OCI-LY1 (cell line): ENCODE data around the gene SLC49A3.

Experiments
- H2AFZ ChIP-seq: fragments of 200-600 bp; sonication (generic), shearing (Covaris generic); 2 replicates; pipeline ENCODE4 v1.6.0; 2014; ENCODE audit warnings: antibody characterized with exemption, mild to moderate bottlenecking, low read length
- H3F3A ChIP-seq: fragments of 200-600 bp; sonication (generic), shearing (Covaris generic); 2 replicates; pipeline ENCODE4 v1.6.0; 2014; ENCODE audit warnings: mild to moderate bottlenecking, antibody characterized with exemption, low read length, moderate library complexity; ENCODE audit not compliant: insufficient read depth
- H3K27ac ChIP-seq: fragments of 200-600 bp; sonication (generic); 2 replicates; pipeline ENCODE4 v1.5.1; 2014; ENCODE audit warnings: low read length, mixed run types, mild to moderate bottlenecking, low read depth; ENCODE audit not compliant: poor library complexity, severe bottlenecking
- H3K27me3 ChIP-seq: fragments of 200-600 bp; sonication (generic); 2 replicates; pipeline ENCODE4 v1.6.0; 2014; ENCODE audit warnings: antibody characterized with exemption, mild to moderate bottlenecking, low read length, moderate library complexity; ENCODE audit not compliant: insufficient read depth
- H3K36me3 ChIP-seq: fragments of 200-600 bp; sonication (generic); 2 replicates; pipeline ENCODE4 v1.6.1; 2014; ENCODE audit warnings: mild to moderate bottlenecking, antibody characterized with exemption, low read length, moderate library complexity, mixed read lengths; ENCODE audit not compliant: insufficient read depth
- H3K4me1 ChIP-seq: fragments of 200-600 bp; sonication (generic); 2 replicates; pipeline ENCODE4 v1.5.1; 2014; ENCODE audit warnings: mild to moderate bottlenecking, low read length, moderate library complexity; ENCODE audit not compliant: insufficient read depth, severe bottlenecking
- H3K4me2 ChIP-seq: fragments of 200-600 bp; sonication (generic), shearing (Covaris generic); 2 replicates; pipeline ENCODE4 v1.6.1; 2014; ENCODE audit warnings: low read length
- H3K4me3 ChIP-seq: fragments of 200-600 bp; sonication (generic); 2 replicates; pipeline ENCODE4 v1.5.1; 2014; ENCODE audit warnings: low read length, low read depth, mild to moderate bottlenecking, mixed read lengths; ENCODE audit not compliant: poor library complexity, severe bottlenecking
- H3K79me2 ChIP-seq: fragments of 200-600 bp; shearing (Covaris generic); 2 replicates; pipeline ENCODE4 v1.6.1; 2016; ENCODE audit warnings: mixed run types, low read length, mixed read lengths; ENCODE audit not compliant: insufficient read depth
- H3K9ac ChIP-seq: fragments of 200-600 bp; sonication (generic), shearing (Covaris generic); 2 replicates; pipeline ENCODE4 v1.6.1; 2014; ENCODE audit warnings: mild to moderate bottlenecking, low read length, mixed read lengths
- H3K9me2 ChIP-seq: fragments of 200-600 bp; sonication (generic), shearing (Covaris generic); 2 replicates; pipeline ENCODE4 v1.6.1; 2014; ENCODE audit warnings: low read depth, mild to moderate bottlenecking, low read length, mixed read lengths
- H3K9me3 ChIP-seq: fragments of 200-600 bp; shearing (Covaris generic); 2 replicates; pipeline ENCODE4 v1.6.1; 2014; ENCODE audit warnings: low read length, mixed read lengths
- H4K20me1 ChIP-seq: fragments of 200-600 bp; sonication (generic), shearing (Covaris generic); 2 replicates; pipeline ENCODE4 v1.6.0; 2016; ENCODE audit warnings: mild to moderate bottlenecking, low read length; ENCODE audit not compliant: insufficient read depth
- EZH2 ChIP-seq: fragments of 200-600 bp; sonication (generic), shearing (Covaris generic); IDR thresholded peaks from 2 replicates; pipeline ENCODE4 v1.8.0; 2017; ENCODE audit warnings: borderline replicate concordance, mixed run types, mild to moderate bottlenecking, antibody characterized with exemption, low read length, moderate library complexity, mixed read lengths
- TF ChIP-seq, protein P1 (sequence below): fragments of 200-600 bp; sonication (generic), shearing (Covaris generic); IDR thresholded peaks from 2 replicates; pipeline ENCODE4 v1.5.1; 2017; ENCODE audit warnings: mild to moderate bottlenecking, antibody characterized with exemption, low read length, moderate library complexity, mixed read lengths

SLC49A3 gene

DNA sequence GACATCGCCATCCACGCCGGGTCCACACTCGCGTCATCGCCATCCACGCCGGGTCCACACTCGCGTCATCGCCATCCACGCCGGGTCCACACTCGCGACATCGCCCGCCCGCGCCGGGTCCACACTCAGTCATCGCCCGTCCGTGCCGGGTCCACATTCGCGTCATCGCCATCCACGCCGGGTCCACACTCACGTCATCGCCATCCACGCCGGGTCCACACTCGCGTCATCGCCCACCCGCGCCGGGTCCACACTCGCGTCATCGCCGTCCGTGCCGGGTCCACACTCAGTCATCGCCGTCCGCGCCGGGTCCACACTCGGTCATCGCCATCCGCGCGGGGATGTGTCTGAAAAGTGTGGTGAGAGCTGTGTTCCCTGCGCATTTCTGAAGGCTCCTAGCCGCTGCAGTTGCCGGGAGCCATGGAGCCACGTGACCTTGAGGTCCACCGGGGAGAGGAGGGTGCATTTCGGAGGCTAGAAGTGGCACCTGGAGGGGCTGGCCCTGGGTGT, 34.0 kb upstream of the SLC49A3 start:
- Histone ChIP-seq H3K27ac (no peak overlapping the region), H3K4me2 (no peak overlapping the region), H3K9me2 (no peaks in the 10 kb centered on the region), H3K4me1 (no peaks in the 10 kb centered on the region), H3K27me3 (no peaks in the 10 kb centered on the region), H3K4me3 (no peak overlapping the region), H2AFZ (no peak overlapping the region), H4K20me1 (no peaks in the 10 kb centered on the region), H3K36me3 (no peaks in the 10 kb centered on the region), H3K79me2 (no peaks in the 10 kb centered on the region), H3K9me3 (no peaks in the 10 kb centered on the region), H3K9ac (no peak overlapping the region), H3F3A (no peaks in the 10 kb centered on the region)
- TF ChIP-seq EZH2 = no peak
- TF ChIP-seq, protein P1, sequence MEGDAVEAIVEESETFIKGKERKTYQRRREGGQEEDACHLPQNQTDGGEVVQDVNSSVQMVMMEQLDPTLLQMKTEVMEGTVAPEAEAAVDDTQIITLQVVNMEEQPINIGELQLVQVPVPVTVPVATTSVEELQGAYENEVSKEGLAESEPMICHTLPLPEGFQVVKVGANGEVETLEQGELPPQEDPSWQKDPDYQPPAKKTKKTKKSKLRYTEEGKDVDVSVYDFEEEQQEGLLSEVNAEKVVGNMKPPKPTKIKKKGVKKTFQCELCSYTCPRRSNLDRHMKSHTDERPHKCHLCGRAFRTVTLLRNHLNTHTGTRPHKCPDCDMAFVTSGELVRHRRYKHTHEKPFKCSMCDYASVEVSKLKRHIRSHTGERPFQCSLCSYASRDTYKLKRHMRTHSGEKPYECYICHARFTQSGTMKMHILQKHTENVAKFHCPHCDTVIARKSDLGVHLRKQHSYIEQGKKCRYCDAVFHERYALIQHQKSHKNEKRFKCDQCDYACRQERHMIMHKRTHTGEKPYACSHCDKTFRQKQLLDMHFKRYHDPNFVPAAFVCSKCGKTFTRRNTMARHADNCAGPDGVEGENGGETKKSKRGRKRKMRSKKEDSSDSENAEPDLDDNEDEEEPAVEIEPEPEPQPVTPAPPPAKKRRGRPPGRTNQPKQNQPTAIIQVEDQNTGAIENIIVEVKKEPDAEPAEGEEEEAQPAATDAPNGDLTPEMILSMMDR = no peak

DNA sequence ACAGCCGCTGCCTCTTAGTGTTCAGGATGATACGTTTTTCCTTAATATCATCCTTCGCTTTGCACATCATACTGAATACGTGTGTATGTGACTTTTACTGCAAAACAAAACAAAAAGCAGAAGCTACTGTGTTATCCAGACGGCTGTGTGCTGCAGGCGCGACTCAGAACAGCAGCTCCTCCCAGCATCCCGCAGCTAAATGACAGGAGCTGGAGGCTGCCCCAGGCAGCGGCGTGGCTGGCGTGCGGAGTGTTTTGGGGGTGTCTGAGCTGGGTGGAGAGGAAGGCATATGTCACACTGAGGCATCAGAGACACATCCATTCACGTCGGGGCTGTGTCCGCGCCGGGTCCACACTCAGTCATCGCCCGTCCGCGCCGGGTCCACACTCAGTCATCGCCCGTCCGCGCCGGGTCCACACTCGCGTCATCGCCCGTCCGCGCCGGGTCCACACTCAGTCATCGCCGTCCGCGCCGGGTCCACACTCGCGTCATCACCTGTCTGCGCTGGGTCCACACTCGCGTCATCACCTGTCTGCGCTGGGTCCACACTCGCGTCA, 33.3 kb upstream of the SLC49A3 start:
- no peak overlapping the region for H3K27ac ChIP-seq

GRCh38 chr4:721261-722168, 32.6 kb upstream of the SLC49A3 start:
- H3K4me1 ChIP-seq = no peaks in the 10 kb centered on the region
- H3K27me3 ChIP-seq = no peaks in the 10 kb centered on the region
- no peaks in the 10 kb centered on the region for H3K9me3 ChIP-seq
- no peak overlapping the region for H3K4me3 ChIP-seq
- no peak overlapping the region for H3K27ac ChIP-seq
- no peaks in the 10 kb centered on the region for H4K20me1 ChIP-seq
- no peaks in the 10 kb centered on the region for H3F3A ChIP-seq
- no peaks in the 10 kb centered on the region for H3K79me2 ChIP-seq
- H3K36me3 ChIP-seq = no peaks in the 10 kb centered on the region
- H3K9me2 ChIP-seq = no peaks in the 10 kb centered on the region
- H3K4me2 ChIP-seq = no peak overlapping the region
- TF ChIP-seq EZH2 = no peak
- TF ChIP-seq, protein P1 = no peak
- H2AFZ ChIP-seq = no peak overlapping the region
- no peak overlapping the region for H3K9ac ChIP-seq

More for the DNA sequence above, 33.3 kb upstream of the SLC49A3 start:
- Histone ChIP-seq H3K4me2 (no peak overlapping the region), H3K4me3 (no peak overlapping the region), H3K27me3 (no peaks in the 10 kb centered on the region), H4K20me1 (no peaks in the 10 kb centered on the region), H3F3A (no peaks in the 10 kb centered on the region), H3K9ac (no peak overlapping the region), H3K4me1 (no peaks in the 10 kb centered on the region), H3K9me3 (no peaks in the 10 kb centered on the region), H3K9me2 (no peaks in the 10 kb centered on the region), H3K79me2 (no peaks in the 10 kb centered on the region), H2AFZ (no peak overlapping the region), H3K36me3 (no peaks in the 10 kb centered on the region)
- no peak for TF ChIP-seq EZH2
- TF ChIP-seq, protein P1 = no peak
